ENCODE measurements around the gene LPAR1.
"Not testable (repeated sequence)": the region's sequence is repeated elsewhere in the genome, so short reads cannot be mapped to it uniquely, and the experiment has no call there.

Gene LPAR1

GRCh38 chr9:111038331-111039230 is at the start of gene LPAR1:
LPAR1 (minus strand) TSS chr9:111038470; CDS start chr9:110972117, 66,353 bp downstream.
- DNase-seq: peak; percentile 12

GRCh38 chr9:111078391-111079038 is 40.2 kb upstream of the LPAR1 start:
- no peak for DNase-seq

DNA sequence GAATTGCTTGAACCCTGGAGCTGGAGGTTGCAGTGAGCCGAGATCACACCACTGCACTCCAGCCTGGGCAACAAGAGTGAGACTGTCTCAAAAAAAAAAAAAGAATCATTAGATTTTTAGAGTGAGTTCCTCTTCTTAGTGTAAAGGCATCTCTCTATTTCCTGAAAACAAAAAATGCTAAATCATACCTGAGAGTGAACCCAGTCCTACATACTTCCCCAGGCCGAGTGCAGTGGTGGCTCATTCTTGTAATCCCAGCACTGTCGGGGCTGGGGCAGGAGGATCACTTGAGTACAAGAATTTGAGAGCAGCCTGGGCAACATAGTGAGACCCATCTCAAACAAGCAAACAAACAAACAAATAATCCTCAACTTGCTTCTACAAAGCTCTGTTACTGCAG is 38.2 kb upstream of the LPAR1 start:
- DNase-seq: peak; percentile 6

GRCh38 chr9:111076042-111076441 is 37.8 kb upstream of the LPAR1 start:
- DNase-seq: no peak

GRCh38 chr9:111074395-111074794 is 36.1 kb upstream of the LPAR1 start:
- peak; percentile 28 for DNase-seq

GRCh38 chr9:111069183-111069582 is 30.9 kb upstream of the LPAR1 start:
- DNase-seq: no peak

DNA sequence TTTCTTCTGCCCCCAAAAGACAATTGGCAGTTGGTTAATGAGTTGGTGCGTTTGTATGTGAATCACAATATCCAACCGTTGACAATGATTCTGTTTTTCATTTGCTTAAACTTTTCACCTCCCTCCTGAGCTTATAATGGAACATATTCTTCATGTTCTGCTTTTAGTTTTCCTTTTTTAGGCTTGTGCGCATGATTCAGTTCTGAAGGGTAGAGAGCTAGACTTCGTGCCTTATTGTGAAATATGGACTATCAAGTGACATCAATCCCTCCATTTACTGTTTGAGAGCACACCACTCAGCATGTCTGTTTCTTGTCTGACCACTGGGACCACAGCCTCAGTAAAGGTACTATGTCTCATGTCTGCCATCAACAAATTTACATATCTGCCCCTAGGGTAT is 30.5 kb upstream of the LPAR1 start:
- no peak for DNase-seq

DNA sequence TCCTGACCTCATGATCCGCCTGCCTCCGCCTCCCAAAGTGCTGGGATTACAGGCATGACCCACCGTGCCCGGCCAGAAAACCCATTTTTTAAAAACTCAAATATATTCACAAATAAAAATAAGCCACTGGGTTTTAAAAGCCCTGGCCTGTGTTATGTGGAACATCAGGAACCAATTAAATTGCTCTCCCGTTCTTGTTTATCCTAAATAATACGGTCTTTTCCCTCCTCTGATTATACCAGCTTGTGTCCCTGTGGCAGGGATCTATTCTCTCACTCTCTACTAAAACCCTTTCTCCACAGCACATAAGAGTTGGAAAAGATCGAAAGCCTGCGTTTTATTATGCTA is 30.1 kb upstream of the LPAR1 start:
- DNase-seq: no peak

DNA sequence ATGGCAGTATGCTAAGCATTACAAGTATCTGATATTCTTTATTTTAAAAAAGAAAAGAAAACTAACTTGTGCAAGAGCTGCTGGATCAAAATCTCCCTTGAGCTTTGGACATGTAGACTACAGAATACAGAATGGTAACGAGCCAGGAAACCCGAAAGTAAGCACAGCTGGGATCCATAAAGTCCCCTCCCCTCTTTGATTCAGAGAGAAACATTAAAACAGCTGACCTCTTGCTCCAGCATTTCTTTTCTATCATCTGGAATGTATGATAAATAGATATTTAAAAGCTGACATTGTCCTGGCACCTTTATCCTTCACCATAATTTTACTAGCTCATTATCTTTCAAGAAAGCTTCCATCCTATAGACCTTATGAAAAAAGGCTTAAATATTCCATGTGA is 28.2 kb upstream of the LPAR1 start:
- no peak for DNase-seq

DNA sequence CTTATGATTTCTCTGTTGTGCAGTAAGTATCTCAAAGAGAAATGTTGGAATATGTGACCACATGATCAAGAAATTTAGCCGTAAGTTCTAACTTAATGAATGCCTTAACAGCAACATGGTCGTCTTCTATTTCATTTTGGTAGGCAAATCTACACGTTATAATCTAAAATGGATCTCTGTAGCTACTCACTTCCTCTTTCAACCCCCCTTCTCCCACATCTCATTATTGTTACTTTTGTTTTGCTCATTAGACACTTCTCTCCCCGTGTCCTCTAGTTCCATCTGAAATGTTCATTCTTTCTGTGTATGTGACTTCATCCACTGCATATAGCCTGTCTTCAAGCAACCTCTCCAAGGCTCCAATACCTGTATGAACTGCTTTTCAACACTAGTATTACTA is 27.1 kb upstream of the LPAR1 start:
- peak; percentile 7 for DNase-seq

- DNase-seq: no peak
Measured at GRCh38 chr9:111064160-111064837, 26.0 kb upstream of the LPAR1 start.

DNA sequence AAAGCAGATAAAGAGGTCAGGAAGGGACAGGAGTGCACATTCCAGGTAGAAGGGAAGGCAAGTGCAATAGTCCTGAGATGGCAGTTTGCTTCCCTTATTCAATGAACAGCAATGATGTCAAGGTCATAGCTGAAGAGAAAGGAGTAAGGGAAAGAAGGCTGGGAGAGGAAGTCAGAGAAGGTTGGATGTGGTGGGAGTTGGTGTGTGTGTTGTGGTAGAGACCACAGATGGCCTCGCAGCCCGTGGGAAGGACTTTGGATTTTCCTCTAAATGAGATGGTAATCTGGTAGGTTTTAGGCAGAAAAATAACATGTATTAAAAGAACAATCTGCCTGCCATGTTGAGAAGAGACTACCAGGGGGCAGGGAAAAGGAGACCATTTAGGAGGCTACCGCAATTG is 25.1 kb upstream of the LPAR1 start:
- DNase-seq: no peak

DNA sequence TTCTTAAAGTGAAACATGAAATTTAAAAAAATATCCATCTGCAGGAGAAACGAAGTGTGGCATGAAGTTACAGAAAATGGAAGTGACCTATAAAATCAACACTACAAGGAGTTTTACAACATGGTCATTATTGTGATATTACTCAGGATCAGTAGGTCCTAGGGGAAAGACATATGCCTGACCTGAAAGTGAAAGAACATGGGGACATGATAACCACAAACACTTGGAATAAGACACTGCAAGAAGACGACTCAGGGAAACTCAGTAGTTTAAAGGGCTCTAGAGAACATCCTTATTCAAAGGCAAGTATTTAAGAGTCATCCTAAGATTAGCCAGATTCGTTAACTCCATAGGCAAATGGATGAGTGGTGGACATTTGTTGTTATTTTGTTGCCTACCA is 19.9 kb upstream of the LPAR1 start:
- no peak for DNase-seq

DNA sequence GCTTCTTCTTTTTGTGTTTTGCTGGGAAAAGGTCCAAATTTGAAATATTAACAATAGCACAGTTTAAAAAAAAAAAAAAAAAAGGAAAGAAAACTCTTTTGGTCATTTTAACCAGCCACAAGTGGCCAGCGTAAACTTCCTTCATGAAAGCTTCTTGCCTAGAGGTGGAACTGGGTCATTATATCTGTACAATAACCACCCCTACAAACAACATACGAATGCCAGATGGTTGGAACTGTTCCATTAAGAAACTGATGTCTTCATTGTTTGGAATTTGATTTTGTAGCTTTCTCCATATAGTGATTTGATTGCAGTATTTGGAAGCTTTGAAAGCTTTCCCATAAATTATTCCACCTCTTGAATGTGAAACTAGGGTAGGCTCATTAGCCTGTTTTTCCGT is 18.3 kb upstream of the LPAR1 start:
- DNase-seq: no peak

GRCh38 chr9:111052791-111053190 is 14.5 kb upstream of the LPAR1 start:
- no peak for DNase-seq

- DNase-seq: no peak
Measured at GRCh38 chr9:111051400-111051799, 13.1 kb upstream of the LPAR1 start.

GRCh38 chr9:111050819-111051218 is 12.5 kb upstream of the LPAR1 start:
- no peak for DNase-seq

- DNase-seq: not testable (repeated sequence)
Measured at GRCh38 chr9:111047287-111047686, 9.0 kb upstream of the LPAR1 start.

GRCh38 chr9:111041902-111042301 is 3.6 kb upstream of the LPAR1 start:
- DNase-seq: no peak

GRCh38 chr9:111040494-111040893 is 2.2 kb upstream of the LPAR1 start:
- no peak for DNase-seq

DNA sequence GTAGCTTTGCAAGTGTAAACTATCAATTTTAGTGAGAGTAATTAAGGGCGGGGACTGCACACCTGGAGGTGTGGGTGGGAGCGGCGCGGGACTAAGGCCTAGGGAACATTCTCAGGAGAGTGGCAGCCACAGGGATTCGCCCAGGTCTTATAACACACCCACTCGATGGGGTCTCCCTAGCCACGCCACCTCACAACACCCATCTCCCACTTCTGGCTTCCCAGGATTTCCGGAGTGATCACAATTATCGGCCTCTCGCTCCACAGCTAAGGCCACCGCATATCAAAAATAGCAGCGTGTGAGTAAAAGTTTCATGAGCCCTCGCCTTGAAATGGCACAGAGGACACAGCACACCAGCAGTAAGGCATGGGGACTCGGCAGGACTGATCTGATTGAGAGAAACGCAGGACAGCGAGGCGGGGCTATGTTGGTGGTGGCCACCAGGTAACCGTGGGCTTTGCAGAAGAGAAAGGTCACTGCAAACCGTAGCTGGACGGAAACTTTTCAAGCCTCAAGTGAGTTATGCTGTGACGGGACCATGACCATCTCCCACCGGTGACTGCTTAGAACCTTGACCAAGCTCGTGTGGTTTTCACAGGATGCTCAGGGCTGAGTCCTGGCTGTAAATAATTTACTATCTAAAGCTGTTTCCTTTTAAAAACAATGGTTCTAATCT is 1.1 kb upstream of the LPAR1 start:
- peak; percentile 4 for DNase-seq

GRCh38 chr9:111037708-111038330 is 451 bp downstream of the LPAR1 start:
- peak; percentile 29 for DNase-seq

DNA sequence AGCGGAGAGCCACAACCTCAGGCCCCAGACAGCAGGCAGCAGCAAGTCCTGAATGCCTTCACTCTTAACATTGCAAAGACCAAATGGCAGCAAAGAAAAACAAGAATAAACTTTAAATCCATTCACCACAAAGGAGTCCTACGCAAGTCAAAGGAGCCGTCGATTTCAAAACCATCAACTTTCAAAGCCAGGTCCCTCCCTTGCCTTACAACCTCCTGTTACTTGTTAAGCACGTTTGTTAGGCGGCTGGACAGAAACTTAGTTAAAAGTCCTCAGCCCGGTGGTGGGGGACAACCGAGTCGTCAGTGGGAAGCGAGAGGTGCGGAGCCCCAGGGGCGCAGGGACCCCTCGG is 938 bp downstream of the LPAR1 start:
- DNase-seq: peak; percentile 22

Data from hematopoietic multipotent progenitor cell treated with erythropoietin and hydrocortisone succinate and interleukin-3 and kit ligand, for 6 days (in vitro differentiated cells).